ENCODE results near the gene CTRL. TPM values are rescaled to one million over a fixed set of nuclear protein-coding genes. Genes with fewer than 3 reads are reported as not detected.

CTRL gene
- total RNA-seq, 4 donors from 2014 or later: 0.87 to 3.6 (median 1.6) TPM

DNA sequence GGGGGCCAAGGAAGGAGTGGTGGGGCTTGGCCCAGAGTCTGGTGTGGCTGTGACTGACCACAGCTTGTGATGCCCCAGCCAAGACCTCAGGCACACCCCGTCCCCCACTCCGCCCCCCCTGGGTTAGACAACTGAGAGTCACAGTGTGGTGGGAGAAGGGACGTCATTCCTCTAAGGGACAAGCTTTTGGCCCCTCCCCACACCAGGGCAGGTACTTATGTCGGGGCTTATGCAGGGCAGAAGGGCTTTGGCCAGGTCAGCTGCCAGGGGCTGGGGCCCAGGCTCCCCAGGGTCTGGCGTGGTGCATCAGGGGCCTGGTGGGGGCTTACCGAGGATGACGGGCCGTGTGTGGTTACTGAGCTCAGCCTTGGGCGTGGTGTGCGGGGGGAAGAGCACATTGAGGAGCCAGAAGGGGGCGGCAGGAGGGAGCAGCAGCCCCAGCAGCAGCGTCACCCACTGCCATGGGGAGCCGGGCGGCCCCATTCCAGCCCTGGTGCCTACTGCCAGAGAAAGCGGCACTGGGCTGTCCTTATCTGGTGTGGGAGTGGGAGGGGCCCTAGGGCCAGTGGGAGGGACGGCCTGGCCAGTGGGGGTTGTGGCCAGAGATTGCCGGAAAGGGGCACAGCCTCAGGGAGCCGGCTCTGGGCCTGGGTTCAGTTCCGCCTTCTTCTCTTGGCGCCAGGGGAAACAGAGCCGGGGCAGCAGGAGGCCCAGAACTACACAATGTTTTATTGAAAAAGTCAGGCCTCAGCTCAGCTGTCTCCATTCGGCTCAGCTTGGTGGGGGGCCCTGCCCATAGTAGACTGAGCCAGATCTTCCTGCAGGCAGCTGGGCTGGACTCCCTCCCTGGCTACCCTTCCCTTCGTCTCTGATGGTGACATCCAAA, 12.2 kb upstream of the CTRL start, which contains the start of gene LCAT:
Gene LCAT (minus strand): TSS at position 502 of the 886 bp plus-strand sequence. CDS start 19 bp downstream, at position 483.
- Histone ChIP-seq H3K27ac (peak within 1 kb of the TSS; percentile 73 to 90 (median 80)), H3K27me3 (no peaks in the 10 kb centered on the region), H3K36me3 (peaks cover 4 to 85% (median 14%) of the 10 kb centered on the region in 3 donors), H3K4me3 (no peak within 1 kb of the TSS), H3K4me1 (peaks cover 0 to 80% (median 30%) of the 10 kb centered on the region in 4 donors), H3K9me3 (no peaks in the 10 kb centered on the region)
- TF ChIP-seq POLR2A (IDR thresholded peaks at IDR 0.05): peak in 1 of 2 donors; percentile 63
- TF ChIP-seq CTCF (IDR thresholded peaks at IDR 0.05): no peak
- peak; percentile 30 to 80 for TF ChIP-seq EP300 (IDR thresholded peaks at IDR 0.05)
- DNase-seq (ENCODE audit: low spot score in 2 of 2): peak; percentile 56 to 64
- WGBS, 2 donors: 16 to 40% methylated on average over 10 to 22 of the region's 23 CpGs

GRCh38 chr16:67943256-67943618, 11.6 kb upstream of the CTRL start:
- TF ChIP-seq EP300 (IDR thresholded peaks at IDR 0.05): no peak
- no peak for TF ChIP-seq CTCF (IDR thresholded peaks at IDR 0.05)
- TF ChIP-seq POLR2A (IDR thresholded peaks at IDR 0.05): no peak
- WGBS, 2 donors: 62 to 75% methylated on average over 6 of the region's 6 CpGs
- Histone ChIP-seq H3K36me3 (peaks cover 4 to 79% (median 14%) of the 10 kb centered on the region in 3 donors), H3K9me3 (no peaks in the 10 kb centered on the region), H3K27me3 (no peaks in the 10 kb centered on the region), H3K4me3 (no peak overlapping the region), H3K27ac (peak overlapping the region; percentile 73 to 90 (median 80)), H3K4me1 (peaks cover 0 to 75% (median 30%) of the 10 kb centered on the region in 4 donors)
- no peak for DNase-seq (ENCODE audit: low spot score in 2 of 2)

- H3K4me1 ChIP-seq: peaks cover 0 to 71% (median 30%) of the 10 kb centered on the region in 4 donors
- no peak for DNase-seq (ENCODE audit: low spot score in 2 of 2)
- no peak overlapping the region for H3K4me3 ChIP-seq
- 75 to 83% methylated on average over 7 to 20 of the region's 27 CpGs for WGBS, 2 donors
- TF ChIP-seq POLR2A (IDR thresholded peaks at IDR 0.05): no peak
- no peak for TF ChIP-seq CTCF (IDR thresholded peaks at IDR 0.05)
- no peak for TF ChIP-seq EP300 (IDR thresholded peaks at IDR 0.05)
- peak overlapping the region; percentile 73 to 90 (median 80) for H3K27ac ChIP-seq
- H3K36me3 ChIP-seq: peaks cover 4 to 74% (median 14%) of the 10 kb centered on the region in 3 donors
- no peaks in the 10 kb centered on the region for H3K27me3 ChIP-seq
- H3K9me3 ChIP-seq: no peaks in the 10 kb centered on the region
Observed at GRCh38 chr16:67942510-67943255, 11.0 kb upstream of the CTRL start.

DNA sequence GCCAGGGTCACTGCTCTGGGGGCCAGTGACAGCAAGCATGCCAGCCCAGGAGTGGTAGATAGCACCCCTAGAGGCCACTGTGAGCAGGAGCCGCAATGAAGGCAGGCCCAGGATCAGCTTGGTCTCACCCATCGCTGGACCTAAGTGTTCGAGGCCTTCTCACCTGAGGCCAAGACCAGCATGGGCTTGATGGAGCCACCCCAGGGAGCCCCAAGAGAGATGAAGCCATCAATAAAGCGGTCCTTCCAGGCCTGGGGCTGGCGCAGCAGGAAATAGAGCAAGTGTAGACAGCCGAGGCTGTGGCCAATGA, 10.5 kb upstream of the CTRL start:
- H3K27ac ChIP-seq: peak overlapping the region in 3 of 4 donors; percentile 73 to 90 (median 84)
- 75 to 89% methylated on average over 4 to 5 of the region's 6 CpGs for WGBS, 2 donors

More for the DNA sequence above, 10.5 kb upstream of the CTRL start:
- Histone ChIP-seq H3K4me1 (peaks cover 0 to 71% (median 35%) of the 10 kb centered on the region in 4 donors), H3K9me3 (no peaks in the 10 kb centered on the region), H3K4me3 (no peak overlapping the region), H3K36me3 (peaks cover 4 to 68% (median 10%) of the 10 kb centered on the region in 3 donors), H3K27me3 (no peaks in the 10 kb centered on the region)
- no peak for DNase-seq (ENCODE audit: low spot score in 2 of 2)
- TF ChIP-seq CTCF (IDR thresholded peaks at IDR 0.05): peak; percentile 39 to 70 (median 60)
- TF ChIP-seq EP300 (IDR thresholded peaks at IDR 0.05): no peak
- no peak for TF ChIP-seq POLR2A (IDR thresholded peaks at IDR 0.05)
